ENCODE data around the gene GDF2.
A peak's percentile ranks its signal among the peaks of the same experiment; 100 is the strongest.

The GDF2 gene

DNA sequence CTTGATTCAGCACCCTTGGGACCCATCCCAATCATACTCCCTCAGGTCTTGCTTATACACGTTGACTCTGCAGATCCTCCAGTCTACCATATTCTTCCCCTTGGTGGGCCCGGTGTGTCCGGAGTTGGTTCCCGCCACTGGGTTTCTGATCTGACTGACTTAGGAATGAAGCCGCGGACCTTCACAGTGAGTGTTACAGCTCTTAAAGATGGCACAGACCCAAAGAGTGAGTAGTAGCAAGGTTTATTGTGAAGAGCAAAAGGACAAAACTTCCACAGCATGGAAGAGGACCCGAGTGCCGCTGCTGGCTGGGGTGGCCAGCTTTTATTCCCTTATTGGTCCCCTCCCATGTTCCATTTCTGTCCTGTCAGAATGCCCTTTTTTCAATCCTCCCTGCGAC, 28.2 kb upstream of the GDF2 start:
- no peak for DNase-seq (ENCODE audit: low spot score)

DNA sequence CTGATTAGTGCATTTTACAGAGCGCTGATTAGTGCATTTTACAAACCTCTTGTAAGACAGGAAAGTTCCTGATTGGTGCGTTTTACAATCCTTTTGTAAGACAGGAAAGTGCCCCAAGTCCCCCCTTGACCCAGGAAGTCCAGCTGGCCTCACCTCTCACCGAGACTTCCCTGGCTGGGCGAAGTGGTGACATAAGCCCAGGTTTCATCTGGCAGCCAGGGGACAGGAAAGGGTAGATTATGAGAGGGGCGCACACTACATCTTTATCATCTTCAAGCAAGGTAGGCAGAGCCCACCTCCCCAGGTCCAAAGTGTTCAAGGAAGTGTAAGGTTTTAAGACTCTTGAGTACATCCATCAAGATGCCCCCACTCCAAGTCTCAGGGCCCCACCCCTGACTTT, 27.8 kb upstream of the GDF2 start:
- no peak for DNase-seq (ENCODE audit: low spot score)

DNA sequence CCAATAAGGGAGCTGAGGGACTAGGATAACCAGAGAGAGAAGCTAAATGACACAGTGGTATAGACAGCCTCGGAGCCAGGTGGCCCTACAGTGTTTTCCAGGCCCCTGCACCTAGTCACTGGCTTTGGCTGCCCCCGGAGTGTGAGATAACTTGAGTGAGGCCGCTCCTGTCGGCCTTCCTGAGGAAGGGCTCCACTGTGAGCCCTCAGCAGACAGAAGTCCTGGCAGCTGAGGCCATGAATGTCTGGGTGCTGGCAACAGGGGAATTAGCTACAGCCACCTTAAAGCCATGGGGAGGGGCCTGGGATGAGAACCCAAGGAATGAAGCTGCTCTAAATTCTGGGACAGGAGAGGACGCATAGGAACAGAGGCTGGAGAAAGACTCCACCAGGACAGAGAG, 26.8 kb upstream of the GDF2 start:
- no peak for DNase-seq (ENCODE audit: low spot score)

DNA sequence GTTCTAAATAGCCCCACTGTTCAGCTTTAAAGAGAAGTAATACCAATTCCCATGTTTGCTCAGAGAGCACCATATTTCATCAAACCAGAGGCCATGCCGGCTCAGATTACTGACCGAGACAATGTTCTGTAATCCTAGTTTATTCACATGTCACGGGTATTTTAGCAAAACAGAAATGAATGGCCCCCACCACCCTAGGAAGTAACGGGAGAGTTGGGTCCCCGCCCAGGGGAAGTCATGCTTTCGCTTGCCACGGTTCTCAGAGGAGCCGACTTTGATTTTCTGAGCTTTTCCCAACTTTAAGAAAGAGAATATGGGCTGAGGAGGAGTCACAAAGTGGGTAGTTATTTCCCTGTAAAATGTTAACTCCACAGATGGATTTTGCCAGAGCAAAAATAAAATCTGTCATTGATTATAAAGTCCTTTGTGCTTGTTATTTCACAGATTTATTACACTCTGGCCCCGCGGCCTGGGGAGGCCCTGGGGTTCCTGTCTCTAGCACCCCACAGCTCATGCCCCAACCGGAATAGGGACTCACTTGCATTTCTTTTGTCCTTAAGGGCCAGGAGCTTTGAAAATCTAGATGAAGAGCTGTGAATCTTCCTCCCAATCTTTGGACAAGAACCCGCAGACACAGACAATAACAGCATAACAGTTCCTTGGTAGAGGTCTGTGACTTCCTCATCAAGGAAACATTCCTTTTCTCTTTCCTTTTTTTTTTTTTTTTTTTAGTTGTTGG, 25.9 kb upstream of the GDF2 start:
- no peak for DNase-seq (ENCODE audit: low spot score)

DNA sequence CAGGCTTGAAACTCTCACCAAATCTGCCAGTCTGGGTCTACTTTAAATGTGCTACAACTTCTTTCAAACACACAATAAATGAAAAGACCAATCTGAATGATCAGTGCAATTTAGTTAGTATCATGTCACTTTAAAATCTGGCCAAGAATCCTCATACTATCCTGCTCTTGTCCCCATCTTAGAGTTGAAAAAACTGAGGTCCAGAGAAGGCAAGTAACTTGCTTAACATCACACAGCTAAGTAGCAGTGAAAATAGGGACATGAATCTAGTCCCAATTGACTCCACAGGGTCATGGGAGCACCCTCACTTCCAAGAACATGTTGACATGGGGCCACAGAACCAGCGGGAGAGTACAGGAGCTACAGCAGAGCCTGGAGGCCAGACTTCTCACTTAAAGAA, 25.3 kb upstream of the GDF2 start:
- no peak for DNase-seq (ENCODE audit: low spot score)

DNA sequence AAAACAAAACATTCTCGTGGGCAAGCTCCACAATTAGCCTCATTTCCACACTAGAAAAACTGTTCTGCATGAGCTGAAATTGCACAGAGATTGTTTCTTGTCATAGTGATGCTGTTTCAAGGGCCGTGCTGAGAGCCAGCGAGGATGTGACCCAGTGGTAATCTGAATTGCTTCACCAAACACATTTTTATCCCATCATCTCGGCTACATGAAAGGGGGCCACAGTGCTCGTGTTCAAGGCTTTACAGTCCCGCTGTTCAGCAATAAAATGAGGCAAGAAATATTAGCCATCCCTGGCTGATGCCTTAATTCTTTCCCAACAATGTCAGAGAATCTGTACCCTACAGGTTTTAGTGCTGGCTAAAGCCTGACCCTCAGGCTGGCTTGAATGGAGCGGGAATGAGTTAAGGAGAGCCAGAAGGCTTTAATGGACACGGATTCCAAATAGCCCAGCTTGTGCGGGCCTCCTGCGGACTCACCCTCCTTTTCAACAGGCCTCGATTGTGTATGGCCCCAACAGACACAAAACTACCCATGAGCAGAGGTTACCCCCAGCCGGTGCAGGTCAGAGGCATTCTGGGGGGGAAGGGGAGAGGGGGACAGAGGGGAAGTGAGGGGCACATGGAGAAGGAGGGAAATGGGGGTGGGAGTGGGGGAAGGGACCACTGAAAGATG, 24.3 kb upstream of the GDF2 start:
- no peak for DNase-seq (ENCODE audit: low spot score)

DNA sequence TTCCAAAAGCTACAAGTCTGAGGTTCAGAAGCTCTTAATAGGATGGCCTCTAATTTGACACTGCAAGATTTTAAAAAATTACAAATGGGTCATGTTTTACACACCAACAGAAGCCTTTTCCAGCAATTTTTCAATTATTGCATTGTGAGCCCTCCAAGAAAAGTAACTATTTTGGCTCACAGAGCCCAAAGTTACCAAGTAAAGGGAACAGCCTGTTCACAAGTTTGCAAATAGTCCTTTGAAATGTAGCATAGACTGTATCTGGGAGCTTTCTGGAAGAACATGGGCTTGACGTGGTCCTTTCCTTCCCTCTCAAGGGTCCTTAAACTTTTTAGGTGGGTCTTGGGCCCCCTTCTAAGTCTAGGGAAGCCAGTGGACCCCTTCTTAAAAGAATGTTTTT, 23.5 kb upstream of the GDF2 start:
- no peak for DNase-seq (ENCODE audit: low spot score)

DNA sequence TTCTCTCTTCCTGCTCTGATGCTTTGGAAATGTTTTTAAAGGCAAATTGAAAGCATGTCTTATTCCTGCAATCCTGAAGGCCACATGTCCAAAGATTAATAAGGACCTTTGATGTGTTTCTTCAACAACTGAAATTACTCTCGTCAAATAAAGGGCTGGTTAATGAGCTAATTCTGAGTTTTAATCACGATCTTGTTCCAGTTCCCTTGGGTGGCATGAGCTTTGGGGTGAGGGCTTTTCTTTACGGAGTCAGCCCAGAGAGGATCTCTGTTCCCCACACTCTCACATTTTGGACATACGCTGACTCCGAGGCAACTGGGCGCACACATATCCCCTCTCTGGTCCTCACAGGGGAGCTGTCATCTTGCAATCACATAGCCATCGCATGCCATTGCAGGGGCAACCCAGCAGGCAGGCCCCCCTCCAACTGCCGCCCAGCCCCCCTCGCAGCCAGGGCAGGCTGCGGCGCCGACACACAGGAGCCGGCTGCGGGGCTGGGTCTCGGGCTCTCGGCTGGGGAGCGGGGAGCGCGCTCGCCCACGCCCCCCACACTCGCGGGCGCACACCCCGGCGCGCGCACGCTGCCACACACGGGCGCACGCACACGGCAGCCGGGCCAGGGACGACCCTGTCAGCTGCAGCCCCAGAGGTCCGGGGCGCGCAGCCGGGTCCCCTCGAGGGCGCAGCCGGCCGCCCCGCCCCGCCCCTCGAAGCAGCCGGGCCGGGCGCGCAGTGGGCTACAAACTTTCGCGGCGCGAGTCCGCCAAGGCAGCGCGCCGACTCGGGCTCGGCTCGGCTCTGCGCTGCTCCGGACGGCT, 22.4 kb upstream of the GDF2 start, which contains the start of gene GDF10:
Gene GDF10, plus strand, starts transcription at position 587 of the 818 bp plus-strand sequence. CDS start 455 bp downstream, outside the sequence.
- DNase-seq (ENCODE audit: low spot score) = no peak

DNA sequence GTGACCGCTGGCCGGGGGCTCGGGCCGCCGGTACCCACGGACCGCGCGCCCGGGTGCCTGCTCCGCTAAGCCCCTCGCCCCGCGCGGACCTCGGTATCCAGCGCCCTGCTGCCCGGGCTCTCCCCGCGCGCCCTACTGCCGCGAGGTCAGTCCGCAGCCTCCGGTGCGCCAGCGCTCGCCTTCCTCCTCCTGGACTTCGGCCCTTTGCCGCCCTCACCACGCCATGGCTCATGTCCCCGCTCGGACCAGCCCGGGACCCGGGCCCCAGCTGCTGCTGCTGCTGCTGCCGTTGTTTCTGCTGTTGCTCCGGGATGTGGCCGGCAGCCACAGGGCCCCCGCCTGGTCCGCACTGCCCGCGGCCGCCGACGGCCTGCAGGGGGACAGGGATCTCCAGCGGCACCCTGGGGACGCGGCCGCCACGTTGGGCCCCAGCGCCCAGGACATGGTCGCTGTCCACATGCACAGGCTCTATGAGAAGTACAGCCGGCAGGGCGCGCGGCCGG, 21.8 kb upstream of the GDF2 start:
- no peak for DNase-seq (ENCODE audit: low spot score)

DNA sequence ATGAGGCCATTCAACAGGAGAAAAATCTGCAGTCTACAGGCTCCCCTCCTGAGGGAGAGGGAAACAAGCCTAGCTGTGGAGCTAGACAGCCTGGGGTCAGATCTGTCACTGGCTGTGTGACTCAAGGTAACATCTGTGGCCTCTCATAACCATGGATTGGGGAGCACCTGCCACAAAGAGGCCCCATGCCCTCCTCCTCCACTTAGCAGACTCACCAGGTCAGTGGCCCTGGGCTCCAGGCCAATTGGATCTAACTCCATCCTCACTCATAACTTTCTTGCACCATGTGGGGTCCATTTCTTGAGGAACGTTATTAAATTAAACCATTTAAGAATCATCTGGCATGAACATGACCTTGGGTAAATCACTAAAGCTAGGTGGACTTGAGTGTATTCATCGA, 20.4 kb upstream of the GDF2 start:
- no peak for DNase-seq (ENCODE audit: low spot score)

DNA sequence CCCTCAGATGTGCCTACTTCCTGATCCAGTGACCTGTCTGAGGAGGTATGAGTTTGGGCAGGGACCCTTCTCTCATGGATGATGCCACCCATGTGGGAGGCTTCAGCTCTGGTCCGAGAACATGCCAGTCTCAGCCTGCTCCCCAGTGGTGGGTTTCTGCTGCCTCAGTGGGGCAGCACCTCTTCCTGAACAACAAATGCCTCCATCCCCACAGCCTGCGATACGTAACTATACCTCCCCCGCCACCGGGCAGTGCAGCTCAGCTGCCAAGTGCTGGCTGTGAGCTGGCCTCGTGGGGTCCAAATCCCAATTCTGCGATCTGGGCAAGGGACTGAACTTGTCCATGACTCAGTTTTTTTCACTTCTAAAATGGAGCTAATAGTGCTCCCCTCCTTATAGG, 19.1 kb upstream of the GDF2 start:
- no peak for DNase-seq (ENCODE audit: low spot score)

DNA sequence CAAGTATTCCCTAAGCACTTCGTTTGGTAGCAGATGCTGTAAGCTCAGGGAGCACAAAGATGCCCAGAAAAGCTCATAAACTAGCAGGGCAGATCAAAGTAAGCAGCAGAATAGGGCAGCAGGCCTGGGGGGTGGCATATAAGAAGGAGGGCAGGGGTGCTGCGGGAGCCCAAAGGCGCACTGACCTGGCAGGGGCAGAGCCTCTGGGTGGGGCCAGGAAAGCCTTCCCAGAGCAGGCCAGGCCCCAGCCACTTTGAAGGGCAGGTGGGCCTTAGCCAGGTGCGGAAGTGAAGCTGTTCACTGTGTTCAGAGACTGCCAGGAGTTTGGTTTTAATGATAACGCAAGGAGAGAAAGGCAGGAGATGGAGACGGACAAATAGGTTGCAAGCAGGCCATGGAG, 18.4 kb upstream of the GDF2 start:
- DNase-seq (ENCODE audit: low spot score) = no peak

DNA sequence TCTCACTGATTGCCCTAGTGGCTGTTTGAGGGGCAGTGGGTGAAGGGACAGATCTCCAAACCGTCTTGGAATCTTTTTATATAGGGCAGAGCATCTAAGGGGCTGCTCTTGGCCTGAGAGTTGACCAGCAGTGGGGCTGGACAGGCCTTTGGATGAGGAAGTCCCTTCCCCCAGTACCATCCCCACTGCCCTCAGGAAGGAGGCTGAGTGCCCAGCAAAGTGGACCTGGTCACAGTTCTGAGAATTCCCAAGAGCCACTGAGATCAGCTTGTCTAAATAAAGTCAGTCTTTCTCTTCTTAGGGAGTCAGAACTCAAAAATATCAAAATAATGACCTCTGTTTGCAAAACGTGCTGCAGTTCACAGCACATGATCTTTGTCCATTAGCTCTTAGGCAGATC, 16.7 kb upstream of the GDF2 start:
- DNase-seq (ENCODE audit: low spot score) = no peak

DNA sequence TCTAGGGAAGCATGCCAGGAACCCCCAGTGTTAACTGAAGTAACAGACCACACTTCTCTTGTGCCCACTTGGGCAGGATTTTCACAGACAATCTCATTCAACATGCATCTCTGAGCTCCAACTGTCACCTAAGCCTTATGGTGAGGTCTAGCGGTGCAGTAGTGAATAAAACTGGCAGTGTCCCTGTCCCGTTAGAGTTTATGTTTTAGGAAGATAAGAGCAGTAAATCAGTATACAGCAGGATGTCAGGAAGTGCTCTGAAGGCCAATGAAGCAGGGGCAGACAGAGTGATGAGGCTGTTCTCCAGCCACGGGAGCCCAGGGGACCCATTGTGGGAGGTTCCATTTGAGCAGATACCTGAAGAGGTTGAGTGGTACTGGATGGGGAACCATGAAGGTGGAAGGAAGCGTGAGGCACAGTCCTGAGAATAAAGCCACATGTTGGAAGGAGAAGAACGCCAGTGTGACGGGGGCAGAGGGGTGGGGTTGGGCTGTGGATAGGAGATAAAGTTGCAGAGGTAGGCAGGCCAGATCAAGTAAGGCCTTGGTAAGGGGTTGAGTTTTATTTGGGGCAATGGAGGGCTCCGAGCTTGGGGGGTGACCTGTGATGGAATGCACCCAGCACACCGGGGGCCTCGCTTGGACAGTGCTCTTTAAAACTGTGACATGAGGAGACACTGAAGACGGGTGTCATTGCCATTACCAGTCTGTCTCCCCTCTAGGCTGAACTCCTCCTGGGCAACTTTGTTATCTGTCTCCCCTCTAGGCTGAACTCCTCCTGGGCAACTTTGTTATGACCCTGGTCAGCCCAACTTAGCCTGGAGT, 15.7 kb upstream of the GDF2 start:
- no peak for DNase-seq (ENCODE audit: low spot score)

DNA sequence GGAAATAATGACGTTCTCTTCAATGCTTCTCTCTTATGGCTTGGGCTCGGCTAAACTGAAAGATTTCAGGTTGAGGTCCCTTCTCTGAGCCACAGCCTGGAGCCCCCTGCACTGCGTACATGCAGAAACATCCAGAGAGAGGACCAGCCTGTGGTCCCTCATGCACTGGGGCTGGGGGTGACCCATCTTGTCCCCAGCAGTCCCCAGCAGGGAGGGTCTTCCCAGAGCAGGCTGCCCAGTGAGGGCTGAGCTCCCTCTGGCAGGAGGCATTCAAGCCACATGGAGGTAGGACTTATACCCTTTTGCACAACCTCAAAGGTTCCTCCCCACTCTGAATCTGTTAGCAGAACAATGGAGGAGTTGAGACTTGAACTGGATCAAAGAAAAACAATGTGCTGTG, 14.9 kb upstream of the GDF2 start:
- no peak for DNase-seq (ENCODE audit: low spot score)

DNA sequence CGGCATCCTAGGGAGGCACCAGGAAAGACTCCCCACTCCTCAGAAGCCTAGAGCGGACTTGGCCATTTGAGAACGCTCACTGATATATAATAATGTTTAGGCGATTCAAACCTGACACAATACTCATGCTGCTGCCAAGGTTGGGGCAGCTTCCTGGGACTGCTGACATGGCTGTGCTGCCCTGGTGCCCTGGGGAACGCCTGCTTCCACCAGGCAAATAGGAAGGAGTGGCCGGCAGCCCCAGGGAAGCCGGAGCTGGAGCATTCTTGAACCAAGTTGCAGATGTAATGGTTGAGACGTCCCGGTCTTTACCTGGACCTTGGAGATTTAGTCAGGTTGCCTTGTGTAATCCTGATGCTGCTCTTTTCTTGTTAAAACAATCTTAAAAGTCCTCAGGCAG, 13.5 kb upstream of the GDF2 start:
- DNase-seq (ENCODE audit: low spot score) = no peak

DNA sequence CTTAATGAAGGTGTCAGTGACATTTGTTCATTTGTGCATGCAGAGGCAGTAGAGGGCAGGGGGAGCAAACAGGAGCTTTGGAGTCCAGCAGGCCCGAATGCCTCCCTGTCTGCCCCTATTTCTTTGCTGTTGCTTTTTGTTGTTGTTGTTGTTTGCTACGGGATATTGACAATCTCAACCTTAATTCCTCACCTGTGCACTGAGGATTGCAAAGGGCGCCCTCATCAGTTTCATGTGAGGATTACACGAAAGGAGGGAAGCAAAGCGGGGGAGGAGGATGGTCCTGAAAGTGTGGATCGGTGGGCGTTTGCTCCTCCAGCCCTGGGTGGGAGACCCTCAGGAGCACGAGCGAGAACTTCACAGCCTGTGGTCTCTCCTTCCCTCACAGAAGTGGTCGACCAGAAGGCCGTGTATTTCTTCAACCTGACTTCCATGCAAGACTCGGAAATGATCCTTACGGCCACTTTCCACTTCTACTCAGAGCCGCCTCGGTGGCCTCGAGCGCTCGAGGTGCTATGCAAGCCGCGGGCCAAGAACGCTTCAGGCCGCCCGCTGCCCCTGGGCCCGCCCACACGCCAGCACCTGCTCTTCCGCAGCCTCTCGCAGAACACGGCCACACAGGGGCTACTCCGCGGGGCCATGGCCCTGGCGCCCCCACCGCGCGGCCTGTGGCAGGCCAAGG, 12.7 kb upstream of the GDF2 start:
- DNase-seq (ENCODE audit: low spot score) = no peak

DNA sequence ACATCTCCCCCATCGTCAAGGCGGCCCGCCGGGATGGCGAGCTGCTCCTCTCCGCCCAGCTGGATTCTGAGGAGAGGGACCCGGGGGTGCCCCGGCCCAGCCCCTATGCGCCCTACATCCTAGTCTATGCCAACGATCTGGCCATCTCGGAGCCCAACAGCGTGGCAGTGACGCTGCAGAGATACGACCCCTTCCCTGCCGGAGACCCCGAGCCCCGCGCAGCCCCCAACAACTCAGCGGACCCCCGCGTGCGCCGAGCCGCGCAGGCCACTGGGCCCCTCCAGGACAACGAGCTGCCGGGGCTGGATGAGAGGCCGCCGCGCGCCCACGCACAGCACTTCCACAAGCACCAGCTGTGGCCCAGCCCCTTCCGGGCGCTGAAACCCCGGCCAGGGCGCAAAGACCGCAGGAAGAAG, 12.2 kb upstream of the GDF2 start:
- DNase-seq (ENCODE audit: low spot score) = no peak

DNA sequence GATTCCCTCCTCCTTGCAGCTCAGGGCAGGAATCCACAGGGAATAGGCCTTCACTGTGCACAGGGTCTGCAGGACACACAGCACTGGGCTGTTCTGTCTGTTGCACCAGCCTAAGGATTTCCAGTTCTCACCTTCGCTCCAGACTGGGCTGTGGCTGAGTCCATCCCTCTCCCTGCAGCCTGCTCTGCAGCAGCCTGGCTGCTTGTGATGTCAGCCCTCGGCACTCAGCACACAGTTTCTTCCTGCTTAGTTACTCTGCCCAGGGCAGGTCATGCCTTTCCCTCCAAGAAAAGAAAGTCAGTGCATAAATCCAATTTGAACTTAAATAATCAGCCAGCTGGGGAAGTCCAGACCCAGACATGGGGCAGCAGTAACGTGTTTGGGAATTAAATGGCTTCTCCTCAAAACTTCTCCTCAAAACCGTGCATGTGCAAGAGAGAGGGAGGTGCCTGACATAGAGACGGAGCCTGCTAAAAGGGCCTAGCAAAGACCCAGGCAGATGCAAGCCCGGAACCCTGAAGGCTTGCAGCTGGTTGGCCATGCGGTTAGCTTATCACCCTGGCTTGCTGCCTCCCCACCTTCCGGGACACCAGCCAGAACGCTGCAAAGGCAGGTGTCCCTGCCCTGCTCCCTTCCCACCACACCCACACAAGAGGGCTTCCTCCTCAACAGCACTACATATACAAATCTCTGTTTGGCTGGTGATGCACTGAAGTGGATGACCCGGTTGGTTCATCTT, 10.9 kb upstream of the GDF2 start:
- DNase-seq (ENCODE audit: low spot score) = peak; percentile 31

DNA sequence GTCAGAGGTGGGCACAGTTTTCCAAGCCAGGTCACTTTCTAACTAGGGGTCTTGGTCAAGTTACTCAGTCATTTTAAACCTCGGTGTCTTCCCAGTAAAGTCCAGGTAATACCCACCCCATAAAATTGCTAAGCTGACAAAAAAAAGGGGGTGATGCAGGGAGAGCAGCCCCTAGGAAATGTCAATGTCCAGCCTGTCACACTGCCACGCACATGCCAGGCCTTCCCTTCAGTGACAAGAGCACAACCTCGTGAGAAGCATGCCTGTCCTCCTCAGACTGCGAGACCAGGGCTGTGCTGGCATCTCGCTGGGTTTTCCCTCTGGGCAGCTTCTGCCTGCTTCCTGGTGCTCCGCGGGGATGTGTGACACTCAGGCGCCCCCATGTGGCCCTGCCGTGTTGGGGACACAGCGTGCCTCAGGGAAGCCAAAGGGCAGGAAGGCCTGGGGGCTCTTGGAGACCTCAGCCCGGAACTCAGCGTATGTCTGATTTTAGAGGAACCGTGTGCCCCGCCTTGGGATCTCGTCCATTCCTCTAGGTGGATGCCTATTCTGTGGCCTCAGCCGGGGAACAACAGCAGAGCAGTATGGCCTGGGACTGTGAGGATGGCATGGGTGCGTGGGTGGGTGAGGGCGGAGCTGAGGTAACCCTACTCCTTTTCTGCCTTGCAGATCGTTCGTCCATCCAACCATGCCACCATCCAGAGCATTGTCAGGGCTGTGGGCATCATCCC, 10.2 kb upstream of the GDF2 start:
- peak; percentile 81 for DNase-seq (ENCODE audit: low spot score)
